ENCODE measurements around the gene LEKR1. TPM values are rescaled to one million over a fixed set of nuclear protein-coding genes. Genes with fewer than 3 reads are reported as not detected.
"Not testable (repeated sequence)": the region's sequence is repeated elsewhere in the genome, so short reads cannot be mapped to it uniquely, and the experiment has no call there.

Gene LEKR1
- polyA plus RNA-seq, 4 donors = 0.59 to 4.1 (median 2.4) TPM

DNA sequence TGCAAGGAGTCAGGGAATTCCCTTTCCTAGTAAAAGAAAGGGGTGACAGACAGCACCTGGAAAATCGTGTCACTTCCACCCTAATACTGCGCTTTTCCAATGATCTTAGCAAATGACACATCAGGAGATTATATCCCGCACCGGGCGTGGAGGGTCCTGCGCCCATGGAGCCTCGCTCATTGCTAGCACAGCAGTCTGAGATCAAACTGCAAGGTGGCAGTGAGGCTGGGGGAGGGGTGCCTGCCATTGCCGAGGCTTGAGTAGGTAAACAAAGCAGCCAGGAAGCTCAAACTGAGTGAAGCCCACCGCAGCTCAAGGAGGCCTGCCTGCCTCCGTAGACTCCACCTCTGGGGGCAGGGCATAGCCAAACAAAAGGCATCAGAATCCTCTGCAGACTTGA, 140.2 kb downstream of the LEKR1 start:
- not testable (repeated sequence) for DNase-seq (ENCODE audit: low read depth in 4 of 4, low spot score in 3 of 4)

DNA sequence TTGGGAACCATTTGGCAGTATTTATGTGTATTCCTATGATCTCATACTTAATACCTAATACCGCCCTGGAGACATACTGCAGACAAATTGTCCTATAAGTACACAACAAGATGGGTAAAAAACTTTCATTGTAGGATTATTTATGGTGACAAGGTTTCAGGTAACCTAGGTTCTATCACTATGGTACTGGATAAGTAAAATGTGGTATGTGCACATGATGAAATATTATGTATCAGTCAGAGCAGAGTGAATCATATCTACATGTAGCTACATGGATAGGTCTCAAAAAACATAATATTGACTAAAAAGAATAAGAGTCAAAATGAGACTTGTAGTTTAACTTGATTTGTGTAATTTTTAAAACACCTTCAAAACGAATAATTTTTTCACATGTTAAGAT, 147.8 kb downstream of the LEKR1 start:
- DNase-seq (ENCODE audit: low read depth in 4 of 4, low spot score in 3 of 4) = no peak

DNA sequence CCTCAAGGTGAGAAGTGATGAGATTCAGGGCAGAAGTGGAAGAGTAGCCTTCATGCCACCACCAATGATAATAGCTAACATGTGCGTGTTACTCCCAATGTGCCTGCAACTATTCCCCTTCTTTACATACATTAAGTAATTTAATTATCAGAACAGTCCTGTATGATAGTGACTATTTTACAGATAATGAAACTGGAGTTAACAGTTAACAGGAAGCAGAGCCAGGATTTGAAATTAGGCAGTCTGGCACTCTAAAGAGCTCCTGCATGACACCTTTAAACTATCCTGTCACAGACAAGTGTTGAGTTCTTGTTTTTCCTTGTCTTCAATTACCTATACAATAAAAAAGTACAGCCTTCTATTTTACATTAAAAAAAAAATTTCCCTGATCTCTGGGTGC, 148.8 kb downstream of the LEKR1 start:
- DNase-seq (ENCODE audit: low read depth in 4 of 4, low spot score in 3 of 4) = no peak

DNA sequence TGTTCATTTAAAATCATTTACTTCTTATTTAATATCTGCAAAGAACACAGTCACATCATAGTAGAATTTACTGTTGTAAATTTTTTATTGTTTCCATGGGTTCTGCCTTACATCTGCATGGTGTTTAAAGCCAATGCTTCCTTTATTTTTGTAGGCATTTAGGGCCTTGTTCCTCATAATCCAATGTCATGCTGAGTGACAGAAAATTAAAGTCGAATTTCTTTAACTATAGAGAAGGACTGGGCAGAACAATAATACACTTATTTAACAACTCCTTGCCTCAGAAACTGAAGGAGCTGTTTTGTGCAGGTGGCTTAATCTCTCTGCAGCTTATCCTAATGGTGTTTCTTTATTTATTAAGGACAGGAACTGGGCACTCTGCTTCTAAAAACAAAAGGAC, 149.6 kb downstream of the LEKR1 start:
- no peak for DNase-seq (ENCODE audit: low read depth in 4 of 4, low spot score in 3 of 4)

DNA sequence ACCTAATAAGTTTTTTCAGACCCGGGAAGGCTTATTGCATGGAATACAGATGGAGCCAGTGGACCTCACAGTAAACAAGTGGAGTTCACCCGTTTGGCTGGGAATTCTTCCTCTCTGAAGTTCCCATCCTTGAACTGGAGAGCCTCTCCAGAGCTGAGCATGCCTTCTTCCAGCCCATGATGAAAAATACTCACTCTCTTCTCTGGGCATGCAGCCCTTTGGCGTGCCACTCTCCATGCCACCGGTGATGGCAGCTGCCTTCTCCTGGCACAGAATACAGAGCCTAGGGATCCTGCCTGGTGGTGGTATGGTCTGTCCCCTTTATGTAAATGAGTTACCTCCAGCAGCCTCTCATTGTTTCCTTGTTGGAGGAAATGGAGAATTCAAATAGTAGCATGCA, 150.8 kb downstream of the LEKR1 start:
- no peak for DNase-seq (ENCODE audit: low read depth in 4 of 4, low spot score in 3 of 4)

DNA sequence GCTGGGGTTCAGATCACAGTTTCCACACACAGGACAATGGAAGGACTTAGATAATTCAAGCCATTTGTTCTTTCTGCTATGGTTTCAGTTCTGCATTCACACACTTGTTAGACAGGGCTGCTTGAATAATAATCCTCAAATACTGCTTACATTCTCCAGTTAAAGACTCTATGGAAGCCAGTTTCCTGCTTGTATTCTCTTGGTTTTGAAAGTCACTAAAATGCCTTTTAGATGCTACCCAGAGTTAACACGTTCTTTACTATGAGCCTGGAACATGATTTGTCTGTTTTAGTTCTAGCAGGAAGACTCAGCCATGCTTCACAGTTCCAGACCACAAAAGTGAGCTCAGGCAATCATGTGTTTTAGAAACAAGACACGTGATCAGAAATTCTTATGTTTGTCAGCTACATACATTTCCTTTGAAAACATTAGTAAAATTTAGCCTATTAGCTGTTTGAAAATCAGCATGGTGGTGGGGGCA, 152.4 kb downstream of the LEKR1 start:
- DNase-seq (ENCODE audit: low read depth in 4 of 4, low spot score in 3 of 4) = peak in 1 of 4 donors; percentile 4

DNA sequence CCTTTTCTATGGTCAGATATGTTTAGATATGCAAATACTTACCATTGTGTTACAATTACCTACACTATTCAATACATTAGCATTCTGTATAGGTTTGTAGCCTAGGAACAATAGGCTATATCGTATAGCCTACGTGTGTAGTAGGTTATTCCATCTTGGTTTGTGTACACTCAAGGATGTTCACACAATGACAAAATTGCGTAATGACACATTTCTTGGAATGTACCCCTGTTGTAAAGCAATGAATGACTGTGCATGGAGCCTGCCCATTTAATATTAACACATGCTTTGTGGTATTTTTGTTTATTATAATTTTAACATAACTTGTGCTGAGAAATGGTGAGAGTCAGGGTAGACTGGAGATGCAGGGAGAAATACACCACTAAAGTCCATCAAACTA, 154.9 kb downstream of the LEKR1 start:
- no peak for DNase-seq (ENCODE audit: low read depth in 4 of 4, low spot score in 3 of 4)

DNA sequence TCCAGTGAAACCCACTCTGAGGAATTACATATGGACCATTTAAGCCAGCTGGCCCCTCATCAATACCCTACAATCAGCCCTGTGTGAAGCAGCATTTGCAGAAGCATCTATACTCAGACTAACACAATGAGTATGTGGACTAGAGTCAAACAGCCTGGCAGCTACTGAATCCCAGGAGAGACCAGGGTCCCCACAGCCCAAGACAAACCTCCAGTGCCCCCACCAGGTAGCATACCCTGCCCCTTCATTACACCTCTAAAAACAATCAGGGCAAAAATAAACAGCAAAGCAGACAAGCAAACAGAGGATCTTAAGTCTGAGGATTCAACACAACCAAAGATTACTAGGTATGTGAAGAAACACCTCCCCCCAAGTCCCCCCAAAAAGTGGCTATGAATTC, 157.4 kb downstream of the LEKR1 start:
- no peak for DNase-seq (ENCODE audit: low read depth in 4 of 4, low spot score in 3 of 4)

DNA sequence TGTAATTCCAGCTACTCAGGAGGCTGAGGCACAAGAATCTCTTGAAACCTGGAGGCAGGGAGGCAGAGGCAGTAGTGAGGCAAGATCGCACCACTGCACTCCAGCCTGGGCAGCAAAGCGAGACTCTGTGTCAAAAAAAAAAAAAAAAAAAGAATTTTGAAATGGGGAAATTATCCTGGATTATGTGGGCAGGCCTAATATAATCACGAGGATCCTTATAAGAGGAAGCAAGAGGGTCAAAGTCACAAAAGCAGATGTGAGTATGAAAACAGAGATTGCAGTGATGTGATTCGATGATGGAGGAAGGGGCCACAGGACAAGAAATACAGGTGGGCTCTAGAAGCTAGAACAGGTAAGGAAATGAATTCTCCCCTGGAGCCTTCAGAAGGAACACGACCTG, 159.6 kb downstream of the LEKR1 start:
- DNase-seq (ENCODE audit: low read depth in 4 of 4, low spot score in 3 of 4) = no peak

DNA sequence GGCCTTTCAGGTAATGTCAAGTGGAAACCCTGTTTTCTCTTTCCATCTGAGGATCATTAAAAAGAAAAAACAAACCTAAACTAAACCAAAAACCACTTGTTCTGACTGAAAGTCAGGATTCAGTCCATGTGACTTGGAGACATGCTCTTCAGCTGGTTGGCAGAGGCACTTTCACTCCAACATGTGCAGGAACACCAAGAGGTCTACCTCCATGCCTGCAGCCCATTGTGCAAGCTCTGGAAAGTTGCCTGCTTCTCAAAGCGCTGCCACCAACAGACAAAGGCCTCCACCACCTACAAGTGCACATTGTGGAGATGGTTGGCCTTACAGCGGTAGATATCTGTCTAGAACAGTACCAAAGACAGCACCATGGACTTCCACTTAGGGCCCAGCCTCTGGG, 161.8 kb downstream of the LEKR1 start:
- no peak for DNase-seq (ENCODE audit: low read depth in 4 of 4, low spot score in 3 of 4)

DNA sequence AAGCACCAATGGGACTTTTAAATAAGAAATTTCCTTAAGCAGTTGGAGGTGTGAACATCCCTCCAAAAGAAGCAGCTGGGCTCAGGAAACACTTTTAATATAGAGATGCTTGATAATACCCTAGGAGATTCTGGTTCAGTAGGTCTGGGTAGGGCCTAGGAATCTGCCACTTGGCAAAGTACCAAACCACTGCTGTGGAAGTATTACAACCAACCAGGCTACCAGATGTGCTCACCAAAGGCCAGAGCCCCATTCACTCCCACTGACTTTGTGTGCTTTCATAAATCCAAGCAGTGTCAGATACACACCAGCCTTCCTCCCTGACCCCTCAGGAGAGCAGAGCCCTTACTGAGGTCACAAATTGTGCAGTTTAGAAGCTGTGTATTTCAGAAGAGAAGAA, 171.2 kb downstream of the LEKR1 start:
- DNase-seq (ENCODE audit: low read depth in 4 of 4, low spot score in 3 of 4) = no peak

DNA sequence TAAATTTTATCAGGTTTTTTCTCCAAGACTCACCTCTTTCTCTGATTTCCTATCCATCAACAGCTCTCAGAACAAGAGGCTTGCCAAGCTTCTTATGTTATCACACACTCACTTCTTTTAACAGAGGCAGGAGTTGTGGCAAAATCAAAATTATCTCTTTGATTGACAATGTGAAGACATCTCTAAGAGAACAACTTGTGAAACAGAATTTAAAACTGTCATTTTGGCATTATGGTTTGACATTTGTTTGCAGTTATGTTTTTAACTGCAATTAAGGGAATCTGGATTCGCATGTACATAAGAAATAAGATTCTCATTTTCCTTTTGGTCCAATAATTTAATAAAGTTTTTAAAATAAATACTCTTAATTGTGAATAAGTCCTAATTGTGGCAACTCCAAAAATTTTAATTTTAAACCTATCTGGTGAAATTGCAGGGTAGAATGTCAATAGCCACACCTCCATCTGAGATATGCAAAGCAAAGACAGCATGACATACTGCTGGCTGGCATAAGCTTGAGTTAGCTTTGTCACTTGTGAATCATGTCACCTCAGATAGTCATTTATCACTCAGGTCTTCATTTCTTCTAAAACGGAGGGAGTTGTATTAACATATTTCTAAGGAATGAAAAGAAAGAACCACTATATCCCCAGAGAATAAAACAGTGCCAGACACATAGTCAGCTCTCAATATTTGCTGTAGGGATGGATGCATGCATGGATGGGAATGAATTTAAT, 175.2 kb downstream of the LEKR1 start:
- DNase-seq (ENCODE audit: low read depth in 4 of 4, low spot score in 3 of 4) = no peak

DNA sequence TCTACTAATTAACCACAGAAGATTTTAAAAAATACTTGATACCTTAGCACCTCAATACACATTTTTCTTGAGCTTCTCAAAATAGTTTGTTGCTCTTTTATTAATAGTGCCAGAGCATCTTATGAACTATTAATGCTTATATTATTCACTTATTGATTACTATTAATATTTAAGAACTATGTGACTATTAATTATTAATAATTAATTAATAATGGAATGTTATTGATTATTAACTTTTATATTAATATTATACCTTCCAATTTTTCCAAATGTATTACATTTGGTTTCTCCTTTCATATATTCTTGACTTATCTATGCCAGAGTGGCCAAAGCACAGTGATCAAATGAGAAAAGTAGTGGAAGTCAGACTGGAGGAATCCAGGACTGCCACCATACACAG, 195.5 kb downstream of the LEKR1 start:
- no peak for DNase-seq (ENCODE audit: low read depth in 4 of 4, low spot score in 3 of 4)

DNA sequence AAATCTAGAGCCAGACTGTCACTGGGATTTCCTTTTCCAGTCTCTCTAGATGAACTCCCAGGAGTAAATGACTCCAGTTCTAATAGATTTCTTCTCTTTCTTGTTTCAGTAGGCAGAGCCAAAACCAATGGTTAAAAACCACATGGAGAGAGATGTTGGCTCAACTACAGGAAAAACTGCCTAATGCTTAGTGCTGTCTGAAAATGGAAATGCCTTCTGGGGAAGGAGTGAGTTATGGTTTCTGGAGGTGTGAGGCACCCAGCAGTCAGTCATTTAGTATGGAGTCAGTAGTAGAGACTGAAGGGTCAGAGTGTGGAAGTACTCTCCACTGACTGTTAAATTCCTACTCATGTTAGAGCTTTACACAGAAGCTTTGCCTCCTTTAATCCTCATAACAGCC, 197.1 kb downstream of the LEKR1 start:
- no peak for DNase-seq (ENCODE audit: low read depth in 4 of 4, low spot score in 3 of 4)

DNA sequence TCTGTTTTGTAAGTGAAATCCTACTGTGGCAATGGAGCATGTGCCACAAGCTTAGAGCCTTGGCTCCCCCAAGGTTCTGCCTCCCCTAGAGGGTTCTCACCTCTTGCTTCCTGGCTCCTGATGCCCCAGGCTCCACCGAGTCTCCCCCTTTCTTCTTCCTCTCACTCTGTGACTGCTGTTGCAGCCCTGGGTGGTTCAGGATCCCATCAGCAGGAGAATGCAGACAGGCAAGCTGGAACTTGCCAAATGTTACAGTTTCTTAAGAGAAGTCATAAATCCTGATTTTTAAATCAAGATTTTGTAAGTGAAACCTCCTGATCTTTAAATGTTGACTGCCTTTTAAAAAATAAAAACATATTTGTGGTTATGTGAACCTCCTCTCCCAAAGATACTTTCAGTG, 199.9 kb downstream of the LEKR1 start:
- DNase-seq (ENCODE audit: low read depth in 4 of 4, low spot score in 3 of 4) = no peak

DNA sequence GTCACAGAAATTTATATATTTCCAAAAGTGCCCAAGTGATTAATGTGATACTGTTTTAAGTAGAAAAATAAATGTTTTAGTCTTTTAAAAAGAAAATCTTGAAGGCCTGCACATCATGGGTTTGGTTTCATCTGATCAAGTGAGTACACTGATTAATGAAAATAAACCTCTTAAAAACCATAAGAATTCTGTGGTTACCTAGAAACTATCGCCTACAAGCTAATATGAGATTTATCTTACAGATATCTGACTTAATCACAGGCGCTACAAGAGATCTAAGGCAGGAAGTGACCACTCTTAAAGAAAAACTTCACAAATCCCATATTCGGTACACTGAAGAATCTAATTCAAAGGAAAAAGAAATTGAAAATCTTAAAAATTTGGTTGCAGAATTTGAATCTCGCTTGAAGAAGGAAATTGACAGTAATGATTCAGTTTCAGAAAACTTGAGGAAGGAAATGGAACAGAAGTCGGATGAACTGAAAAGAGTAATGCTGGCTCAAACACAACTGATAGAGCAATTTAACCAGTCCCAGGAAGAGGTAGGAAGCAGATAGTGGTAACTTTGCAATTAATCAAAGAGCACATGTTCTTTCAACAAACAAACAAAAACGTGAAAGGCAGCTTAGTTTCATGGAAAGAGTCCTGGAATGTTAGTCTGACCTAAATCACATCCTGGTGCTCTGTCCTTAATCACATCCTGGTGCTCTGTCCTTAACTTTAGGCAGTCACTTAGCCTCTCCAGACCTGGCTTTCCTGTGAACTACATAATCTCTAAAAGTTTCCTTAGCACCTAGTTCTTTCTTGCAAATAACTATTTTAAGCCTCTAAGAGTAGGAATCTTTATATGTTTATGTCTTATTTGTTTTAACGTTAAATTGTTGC, 201.9 kb downstream of the LEKR1 start:
- DNase-seq (ENCODE audit: low read depth in 4 of 4, low spot score in 3 of 4) = no peak

DNA sequence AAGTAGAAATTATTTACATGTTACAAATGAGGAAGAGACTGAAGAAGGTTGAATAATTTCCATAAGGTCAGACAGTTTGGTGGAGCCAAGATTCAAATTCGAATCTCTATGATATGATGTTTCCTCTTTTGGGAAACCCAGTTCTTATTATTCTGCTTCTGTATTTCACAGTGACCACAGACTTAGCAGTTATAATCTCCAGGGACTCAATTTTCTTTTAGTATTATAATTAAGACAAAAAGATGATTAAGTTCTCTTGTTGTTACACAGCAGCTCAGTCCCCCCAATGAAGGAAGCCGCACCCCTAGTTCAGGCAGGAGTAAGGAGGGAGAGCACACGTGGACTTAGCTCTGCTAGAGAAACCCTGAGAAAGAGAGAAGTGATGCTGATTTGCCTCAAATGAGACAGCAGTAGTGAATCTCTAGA, 203.2 kb downstream of the LEKR1 start:
- no peak for DNase-seq (ENCODE audit: low read depth in 4 of 4, low spot score in 3 of 4)

DNA sequence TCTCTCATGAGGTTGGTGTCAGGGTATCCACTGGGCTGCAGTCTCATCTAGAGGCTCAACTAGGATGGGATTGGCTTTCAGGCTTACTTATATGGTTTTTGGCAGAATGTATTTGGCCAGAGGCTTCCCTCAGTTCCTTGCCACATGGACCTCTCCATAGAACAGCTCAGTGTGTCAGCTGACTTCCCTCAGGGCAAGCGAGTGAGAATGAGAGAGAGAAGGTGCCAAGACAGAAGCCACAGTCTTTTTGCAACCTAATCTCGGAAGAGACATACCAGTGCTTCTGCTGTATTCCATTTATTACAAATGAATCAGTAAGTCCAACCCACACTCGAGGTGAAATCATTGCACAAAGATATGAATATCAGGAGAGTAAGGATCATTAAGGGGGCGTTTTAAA, 204.6 kb downstream of the LEKR1 start:
- DNase-seq (ENCODE audit: low read depth in 4 of 4, low spot score in 3 of 4) = no peak

DNA sequence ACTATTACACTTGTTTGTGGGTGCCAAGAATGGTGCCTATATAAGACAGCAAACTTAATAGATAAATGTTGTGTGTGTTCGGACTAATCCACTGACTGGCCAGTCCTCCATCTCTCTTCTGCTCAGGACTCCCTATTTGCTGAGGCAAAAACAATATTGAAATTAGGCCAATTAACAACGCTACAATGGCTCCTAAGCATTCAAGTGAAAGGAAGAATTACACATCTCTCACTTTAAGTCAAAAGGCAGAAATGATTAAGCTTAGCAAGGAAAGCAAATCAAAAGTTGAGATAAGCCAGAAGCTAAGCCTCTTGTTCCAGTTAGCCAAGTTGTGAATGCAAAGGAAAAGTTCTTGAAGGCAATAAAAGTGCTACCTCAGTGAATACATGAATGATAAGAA, 206.8 kb downstream of the LEKR1 start:
- DNase-seq (ENCODE audit: low read depth in 4 of 4, low spot score in 3 of 4) = no peak

DNA sequence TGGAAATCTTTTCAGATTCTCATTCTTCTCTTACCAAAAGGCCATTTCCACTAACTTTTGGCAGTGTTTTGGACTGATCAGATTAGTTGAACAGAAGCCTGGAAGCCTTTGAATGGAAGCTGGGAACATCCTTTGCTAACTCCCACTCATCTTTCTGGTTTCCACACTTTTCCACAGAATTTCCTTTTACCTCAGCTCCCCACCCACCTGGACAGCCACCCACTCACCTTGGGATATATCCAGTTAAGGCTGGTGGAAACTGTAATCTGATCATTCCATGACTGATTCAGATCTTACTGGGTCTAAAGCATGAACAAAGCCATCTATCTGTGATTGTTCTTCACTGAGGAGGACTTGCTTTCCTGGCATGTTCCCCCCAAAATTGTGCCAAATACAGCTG, 214.3 kb downstream of the LEKR1 start:
- no peak for DNase-seq (ENCODE audit: low read depth in 4 of 4, low spot score in 3 of 4)

DNA sequence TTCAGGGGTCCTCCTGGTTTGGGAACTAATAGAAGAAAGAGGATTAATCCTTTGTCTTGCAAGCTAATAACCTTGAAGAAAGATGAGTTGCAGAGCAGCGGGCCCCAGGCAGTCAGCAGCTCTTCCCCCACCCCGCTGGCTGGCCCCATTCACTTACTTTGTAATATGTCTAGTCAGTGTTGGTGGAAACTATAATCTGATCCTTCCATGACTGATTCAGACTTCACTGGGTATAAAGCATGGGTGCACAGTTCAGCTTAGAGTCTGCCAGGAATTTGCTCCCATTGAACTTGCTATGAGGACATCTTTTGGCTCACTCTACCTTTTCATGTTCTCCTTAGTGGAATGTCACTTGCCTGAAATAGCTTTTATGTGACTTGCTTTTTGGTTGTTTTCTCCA, 216.1 kb downstream of the LEKR1 start:
- no peak for DNase-seq (ENCODE audit: low read depth in 4 of 4, low spot score in 3 of 4)

DNA sequence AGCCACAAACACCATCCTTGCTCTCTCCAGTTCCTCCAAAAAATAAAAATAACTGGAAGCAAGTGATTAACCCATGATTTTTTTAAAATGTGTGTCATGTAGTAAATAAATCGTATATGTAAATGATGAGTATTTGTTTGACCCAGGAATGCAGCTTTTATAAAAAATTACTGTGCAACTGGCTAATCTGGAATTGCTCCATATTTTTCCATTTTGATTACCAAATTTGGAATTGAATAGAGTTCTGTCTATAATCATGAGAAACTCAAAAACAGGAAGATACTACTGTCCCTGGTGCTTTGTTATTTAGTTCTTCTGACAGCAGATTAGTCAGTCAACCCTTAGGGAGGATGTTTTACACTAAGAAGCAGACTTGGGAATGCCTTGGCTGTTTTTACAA, 217.6 kb downstream of the LEKR1 start:
- DNase-seq (ENCODE audit: low read depth in 4 of 4, low spot score in 3 of 4) = no peak
